RPMI7951 (cell line): Measurements from ENCODE around the gene SDE2. TPM values are rescaled to one million over a fixed set of nuclear protein-coding genes. Genes with fewer than 3 reads are reported as not detected.
"Not testable (repeated sequence)": the region's sequence is repeated elsewhere in the genome, so short reads cannot be mapped to it uniquely, and the experiment has no call there.

Experiments used
- DNase-seq: peaks from one replicate; pipeline ENCODE4 v3.0.0-alpha.2; 2012; ENCODE audit warnings: low read depth
- total RNA-seq: library from RNA; depleted of rRNA; stranded (reverse); fragments of >200 nt; shearing (Covaris generic); gene quantifications from 2 replicates; pipeline ENCODE4 v1.2.3, GENCODE V29; 2014

SDE2 gene
- total RNA-seq, 1 experiment from 2014 or later: 10.5 TPM

DNA sequence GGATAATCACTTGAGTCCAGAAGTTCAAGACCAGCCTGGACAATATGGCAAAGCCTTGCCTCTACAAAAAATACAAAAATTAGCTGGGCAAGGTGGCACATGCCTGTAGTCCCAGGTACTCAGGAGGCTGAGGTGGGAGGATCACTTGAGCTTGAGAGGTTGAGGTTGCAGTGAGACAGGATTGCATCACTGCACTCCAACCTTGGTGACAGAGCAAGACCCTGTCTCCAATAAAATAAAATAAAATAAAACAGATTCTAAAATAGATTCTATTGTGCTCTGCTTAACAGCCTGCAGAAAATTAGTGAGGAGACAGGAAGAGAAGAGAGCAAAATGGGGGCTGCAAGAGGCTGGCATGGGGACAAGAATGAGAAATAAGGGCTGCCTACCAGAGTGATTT lies 7.5 kb upstream of the SDE2 start:
- no peak for DNase-seq

DNA sequence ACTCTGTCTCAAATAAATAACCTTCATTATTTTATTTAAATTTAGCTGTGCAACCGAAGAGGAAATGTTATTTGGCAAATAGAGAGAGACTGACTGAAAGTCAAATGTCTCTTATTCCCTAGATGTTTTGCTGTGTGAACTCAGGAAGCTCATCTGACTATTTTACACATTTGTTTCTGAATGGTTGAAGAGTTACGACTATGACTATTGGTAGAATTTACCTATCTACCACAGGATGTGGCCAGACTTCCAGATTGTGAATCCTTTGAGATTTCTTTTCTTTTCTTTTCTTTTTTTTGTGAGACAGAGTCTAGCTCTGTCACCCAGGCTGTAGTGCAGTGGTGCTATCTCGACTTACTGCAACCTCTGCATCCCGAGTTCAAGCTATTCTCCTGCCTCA lies 5.3 kb upstream of the SDE2 start:
- DNase-seq: no peak

DNA sequence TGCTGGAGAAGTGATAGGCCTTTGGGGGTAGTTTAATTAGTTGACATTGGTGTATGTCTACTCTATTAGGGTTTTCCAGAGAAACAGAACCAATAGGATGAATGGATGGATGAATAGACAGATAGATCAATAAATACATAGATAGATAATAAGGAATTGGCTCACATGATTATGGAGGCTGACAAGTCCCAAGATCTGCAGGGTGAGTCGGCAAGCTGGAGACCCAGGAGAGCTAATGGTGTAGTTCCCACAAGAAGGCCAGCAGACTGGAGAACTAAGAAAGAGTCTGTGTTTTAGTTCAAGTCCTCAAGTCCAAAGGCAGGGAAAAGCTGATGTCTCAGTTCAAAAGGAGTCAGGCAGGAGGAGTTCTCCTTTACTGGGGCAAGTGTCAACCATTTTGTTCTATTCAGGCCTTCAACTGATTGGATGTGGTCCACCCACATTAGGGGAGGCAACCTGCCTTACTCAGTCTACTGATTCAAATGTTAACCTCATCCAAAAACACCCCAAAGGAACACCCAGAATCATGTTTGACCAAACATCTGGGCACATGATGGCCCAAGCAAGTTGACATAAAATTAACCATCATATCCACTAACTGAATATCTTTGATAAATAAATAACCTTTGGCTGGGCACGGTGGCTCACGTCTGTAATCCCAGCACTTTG lies 4.5 kb upstream of the SDE2 start:
- DNase-seq: no peak

DNA sequence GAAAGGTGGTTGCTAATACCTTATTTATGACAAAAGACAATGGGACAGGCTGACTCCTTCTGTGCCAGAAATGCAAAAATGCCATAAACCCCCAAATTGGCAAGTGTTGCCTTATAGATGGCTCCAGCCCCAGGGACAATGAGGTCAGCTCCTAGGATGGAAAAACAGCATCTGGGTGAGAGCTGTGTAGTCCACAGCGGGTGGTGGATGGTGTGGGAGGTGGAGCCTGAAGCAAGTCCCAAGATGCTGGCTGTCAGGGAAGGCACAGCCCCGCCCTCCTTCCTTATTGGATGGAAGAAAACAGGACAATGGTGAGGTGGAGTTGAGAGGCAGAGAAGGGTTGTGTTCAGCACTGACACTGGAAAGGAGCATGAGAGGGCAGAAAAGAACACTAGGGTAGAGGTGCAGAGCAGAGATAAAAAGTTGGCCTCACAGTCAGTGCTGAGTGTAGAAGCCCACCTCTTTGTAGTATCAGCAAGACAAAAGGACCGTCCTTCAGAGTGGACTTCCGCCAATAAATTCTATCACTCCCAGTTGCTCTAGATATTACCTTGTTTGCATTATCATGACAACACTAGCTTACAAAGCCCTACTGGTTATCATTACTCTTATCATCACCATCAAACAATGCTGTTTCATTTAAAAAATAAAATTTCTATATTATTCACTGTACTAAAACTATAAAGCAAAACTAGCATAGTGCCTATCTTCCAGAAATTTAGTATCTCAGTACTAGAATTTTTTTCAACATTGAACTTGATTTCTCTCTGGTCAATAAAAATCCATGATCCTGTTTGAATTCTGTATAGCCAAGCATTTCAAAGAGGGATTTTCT lies 3.7 kb upstream of the SDE2 start:
- peak; percentile 85 for DNase-seq

DNA sequence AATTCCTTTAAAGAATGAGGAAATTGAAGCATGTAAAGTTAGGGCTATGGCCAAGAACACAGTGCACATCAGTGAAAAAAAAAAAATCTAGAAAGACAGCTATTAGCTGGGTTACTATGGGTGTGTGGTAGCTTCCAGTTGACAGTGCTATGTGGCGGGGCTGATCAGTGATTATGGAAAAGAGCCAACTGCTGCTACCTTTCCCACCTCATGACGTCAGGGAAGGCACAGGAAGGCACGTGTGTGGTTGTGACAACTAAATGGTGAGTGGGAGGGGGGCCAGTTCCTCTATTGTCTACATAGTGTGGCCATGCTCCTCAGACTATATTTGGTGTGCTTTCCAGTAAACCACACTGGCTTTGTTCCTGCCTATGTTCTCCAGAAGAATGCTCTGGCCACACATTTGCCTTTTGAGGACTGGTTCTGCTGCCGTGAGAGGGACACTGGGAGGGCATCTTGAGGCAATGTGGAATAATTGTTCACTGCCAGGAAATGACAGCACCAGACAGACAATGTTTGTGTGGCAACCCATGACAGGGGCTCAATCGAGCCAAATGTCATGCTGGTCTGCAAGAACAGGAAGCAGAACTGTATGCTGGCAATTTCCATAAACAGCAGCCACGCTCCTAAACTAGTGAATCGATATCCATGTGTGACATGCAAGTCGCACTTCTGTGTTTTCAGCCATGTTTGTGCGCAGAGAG lies 3.0 kb upstream of the SDE2 start:
- DNase-seq: peak; percentile 70

DNA sequence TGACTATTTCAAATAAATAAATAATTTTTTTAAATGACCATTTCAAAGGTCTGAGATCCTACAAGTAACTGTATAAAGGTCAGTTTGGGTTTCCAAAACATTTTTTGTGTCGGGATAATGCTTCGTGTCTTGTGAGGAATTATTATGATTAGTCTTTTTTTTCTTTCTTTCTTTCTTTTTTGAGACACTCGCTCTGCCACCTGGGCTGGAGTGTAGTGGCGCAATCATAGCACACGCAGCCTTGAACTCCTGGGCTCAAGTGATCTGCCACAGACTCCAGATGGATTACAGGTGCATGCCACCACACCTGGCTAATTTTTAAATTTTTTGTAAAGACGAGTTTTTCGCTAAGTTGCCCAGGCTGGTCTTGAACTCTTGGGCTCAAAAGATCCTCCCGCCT lies 1.9 kb upstream of the SDE2 start:
- no peak for DNase-seq

DNA sequence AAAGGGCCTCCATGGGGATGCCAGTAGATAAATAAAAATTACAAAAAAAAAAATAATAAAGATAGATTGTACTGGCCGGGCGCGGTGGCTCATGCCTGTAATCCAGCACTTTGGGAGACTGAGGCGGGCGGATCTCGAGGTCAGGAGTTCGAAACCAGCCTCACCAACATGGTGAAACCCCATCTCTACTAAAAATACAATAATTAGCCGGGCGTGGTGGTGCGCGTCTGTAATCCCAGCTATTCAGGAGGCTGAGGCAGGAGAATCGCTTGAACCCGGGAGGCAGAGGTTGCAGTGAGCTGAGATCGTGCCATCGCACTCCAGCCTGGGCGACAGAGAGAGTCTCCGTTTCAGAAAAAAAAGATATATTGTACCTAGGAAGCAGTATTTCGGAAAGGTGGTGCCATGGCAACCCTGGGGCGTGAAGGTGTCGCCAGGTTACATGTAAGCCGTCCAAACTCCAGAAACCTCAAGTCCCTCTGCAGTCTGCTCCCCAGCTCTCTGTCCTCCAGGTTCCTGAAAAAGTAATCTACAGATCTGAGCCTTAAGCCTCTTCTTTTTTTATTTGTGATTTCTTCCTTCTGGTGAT lies 1.4 kb upstream of the SDE2 start:
- DNase-seq: not testable (repeated sequence)

DNA sequence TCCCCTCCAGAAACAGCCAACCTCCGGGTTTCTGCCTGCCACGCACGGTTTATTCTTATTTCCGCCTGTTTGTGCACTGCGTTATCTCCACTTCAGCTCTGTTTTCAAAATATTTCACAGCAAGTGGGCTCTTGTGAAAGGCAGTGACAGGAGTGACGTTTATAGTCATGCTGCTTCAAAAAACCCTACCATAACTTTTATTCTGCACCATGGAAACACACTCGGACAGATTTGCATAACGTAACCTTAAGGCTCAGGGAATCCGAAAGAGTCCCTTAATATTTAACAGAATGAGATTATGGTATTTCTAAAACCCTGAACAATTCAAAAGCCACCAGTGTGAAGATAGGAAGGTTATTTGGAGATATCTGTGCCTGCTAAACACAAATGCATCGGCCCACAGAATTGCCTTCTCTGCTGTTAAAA lies 782 bp upstream of the SDE2 start:
- DNase-seq: no peak

DNA sequence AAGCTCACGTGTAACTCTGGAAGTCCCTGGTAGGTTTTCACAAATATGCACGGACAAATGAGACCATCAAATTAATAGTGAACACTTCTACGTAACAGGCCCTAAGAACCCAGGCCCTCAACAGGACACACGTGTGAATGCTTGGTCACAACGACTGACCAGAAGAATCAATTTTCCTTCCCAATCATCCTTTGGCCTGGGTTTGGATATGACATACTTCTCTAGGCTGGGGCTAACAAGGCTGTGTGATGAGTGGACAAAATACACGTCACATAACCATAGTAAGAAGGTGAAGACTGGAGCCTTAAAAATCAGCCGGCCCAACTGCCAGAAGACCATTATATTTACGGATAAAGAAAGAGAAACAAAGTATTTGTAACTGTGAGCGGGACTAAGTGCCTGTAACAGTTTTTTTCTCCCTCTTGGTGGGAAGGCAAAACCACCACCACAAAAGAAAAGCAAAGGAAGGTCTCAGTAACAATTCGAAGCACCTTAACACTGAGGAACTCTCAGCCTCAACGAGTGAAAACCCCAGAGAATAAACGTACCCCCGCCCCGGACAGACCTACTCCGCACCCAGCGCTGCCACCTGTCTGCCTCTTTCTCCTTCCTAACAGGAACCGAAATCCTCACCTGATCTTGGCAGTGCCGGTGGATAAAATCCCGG lies 450 bp downstream of the SDE2 start:
- DNase-seq: peak; percentile 28

DNA sequence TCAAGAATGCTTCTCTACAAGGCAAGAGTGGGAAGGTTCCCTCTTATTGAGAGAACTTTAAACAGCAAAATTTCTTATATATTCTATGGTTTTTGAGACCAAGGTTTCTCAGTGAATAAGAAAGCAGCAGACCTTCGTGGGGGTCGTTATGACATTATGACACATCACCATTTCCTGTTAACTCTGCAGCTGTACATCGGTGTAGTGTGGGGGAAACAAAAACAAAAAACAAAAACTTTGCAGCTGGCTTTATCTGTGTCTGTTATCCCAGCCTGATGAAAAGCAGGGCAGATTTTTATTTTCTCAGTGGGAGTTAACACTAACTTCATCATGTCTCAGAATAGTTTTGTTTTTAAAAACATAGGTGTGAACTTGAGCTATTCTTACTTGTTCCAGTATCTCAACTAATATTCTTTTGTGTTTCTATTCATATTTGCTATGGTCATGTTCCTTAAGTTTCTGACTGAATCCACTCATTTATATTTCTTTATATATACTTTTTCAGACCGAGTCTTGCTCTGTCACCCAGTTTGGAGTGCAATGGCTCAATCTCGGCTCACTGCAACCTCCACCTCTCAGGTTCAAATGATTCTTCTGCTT lies 2.1 kb downstream of the SDE2 start:
- DNase-seq: peak; percentile 10

DNA sequence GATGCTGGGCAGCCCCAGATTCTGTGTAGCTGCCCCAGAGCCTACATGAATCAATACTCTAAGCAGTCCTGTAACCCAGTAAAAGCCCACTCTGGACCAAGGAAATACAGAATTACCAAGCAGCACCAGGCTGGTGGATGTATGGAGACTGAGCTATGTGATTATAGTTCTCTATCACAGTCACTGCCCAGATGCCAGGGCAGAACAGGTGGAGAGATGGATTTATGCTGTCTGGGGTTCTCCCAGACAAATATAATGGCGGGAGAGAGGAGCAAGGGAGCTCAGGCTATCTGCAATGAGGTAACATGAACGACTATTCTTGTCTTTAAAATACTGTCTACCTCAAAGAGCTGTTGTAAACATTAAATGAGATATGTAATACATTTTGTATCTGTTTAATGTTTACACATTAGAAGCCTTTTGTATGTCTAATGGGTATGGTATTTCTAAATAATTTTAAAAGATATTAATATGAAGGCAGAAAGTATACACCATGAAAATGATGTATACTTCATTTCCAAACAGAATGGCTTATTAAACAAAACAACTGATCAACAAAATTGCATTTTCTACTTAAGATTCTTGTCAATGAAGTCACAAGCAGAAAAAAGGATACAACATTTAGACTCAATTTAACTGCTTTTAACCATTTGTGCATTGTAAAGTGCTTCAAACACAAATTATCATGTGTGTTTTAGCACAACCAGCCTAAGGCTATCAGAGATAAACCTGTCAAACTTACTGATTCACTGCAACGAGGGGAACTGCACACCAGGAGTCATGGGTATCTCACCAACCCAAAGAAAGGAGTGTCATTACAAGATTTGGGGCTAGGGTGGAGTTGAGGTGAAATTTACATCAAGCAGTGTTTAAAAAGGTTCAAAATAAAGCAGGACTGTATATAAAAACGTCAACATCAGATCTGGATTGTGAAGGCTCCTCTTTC lies 3.0 kb downstream of the SDE2 start:
- DNase-seq: no peak

DNA sequence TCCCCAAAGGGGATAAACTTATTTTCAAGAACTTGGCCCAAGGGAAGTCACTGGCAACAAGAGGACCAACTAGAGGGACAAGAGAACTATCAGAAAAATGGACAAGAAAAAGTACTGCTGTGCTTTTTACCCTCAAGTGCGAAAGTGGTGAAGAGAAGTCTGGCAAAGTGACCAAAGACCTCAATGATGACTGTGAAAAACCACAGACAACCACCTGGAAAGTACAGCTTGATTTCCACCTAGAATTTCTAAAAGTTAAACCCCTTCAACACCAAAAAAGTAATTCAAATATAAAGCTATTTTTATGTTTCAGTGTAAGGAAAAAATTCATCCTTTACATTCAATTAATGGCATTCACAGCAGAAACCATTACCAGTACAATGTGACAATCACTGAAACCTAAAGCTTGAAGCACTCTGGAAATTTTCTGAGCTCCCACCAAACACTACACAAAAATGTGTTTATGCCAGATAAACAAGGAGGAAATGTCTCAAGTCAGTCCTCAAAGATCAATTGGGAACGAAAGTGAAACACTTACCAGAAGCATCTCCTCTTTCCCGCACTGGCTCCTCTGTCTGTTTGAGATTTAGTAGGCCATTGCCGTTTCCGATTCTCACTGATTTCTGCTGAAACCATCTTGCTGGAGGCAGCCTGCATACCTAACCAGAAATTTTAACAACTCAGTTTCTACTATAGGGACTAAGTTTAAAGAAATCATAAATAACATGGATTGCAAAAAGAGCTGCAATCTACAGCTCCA lies 8.3 kb downstream of the SDE2 start:
- DNase-seq: no peak

DNA sequence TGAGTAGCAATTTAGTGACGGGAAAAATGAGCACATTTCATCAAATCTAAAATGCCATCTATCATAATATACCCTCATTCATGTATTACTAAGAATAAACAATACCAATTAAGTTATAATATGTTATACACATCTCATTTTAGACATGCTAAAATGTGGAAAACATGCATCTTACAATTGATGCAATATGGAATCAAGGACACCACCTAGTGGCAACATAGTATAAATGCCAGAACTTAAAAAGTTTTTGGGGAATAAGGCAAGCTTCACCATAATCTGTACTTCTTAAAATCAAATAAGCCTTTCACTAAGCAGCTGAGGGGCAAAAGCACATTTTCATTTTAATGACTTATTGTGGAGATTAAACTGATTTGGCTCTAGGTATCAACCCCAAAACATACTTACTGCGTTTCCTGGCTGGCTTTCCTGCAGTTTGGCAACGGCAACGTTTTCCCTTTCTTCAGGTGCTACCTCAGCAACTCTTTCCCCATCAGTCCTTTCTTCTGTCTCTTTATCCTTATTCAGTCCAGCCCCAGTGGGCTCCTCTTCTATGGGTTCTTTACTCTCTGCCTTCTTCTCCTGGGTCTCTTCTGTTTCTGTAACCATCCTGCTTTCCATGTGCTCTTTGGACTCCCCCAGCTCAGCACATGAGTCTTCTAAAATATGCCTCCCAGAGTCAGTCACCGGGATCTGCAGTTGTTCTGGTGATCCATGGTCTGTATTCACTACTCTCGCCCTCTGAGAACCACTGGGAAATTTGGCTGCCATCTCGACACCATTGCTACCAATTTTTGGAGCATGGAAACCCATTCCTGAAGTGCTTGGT lies 11.4 kb downstream of the SDE2 start:
- DNase-seq: peak; percentile 35

DNA sequence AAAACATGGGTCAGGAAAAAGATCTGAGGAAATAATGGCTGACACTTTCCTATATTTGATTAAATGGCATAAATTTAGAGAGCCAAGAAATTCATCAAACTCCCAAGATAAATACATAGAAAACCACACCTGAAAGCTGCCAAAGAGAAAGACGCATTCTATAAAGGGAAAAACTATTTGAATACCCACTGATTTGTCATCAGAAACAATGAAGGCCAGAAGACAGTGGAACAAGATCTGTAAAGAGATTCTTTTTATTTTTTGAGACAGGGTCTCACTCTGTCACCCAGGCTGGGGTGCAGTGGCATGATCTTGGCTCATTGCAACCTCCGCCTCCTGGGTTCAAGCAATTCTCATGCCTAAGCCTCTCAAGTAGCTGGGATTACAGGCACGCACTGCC lies 17.4 kb downstream of the SDE2 start:
- DNase-seq: no peak

DNA sequence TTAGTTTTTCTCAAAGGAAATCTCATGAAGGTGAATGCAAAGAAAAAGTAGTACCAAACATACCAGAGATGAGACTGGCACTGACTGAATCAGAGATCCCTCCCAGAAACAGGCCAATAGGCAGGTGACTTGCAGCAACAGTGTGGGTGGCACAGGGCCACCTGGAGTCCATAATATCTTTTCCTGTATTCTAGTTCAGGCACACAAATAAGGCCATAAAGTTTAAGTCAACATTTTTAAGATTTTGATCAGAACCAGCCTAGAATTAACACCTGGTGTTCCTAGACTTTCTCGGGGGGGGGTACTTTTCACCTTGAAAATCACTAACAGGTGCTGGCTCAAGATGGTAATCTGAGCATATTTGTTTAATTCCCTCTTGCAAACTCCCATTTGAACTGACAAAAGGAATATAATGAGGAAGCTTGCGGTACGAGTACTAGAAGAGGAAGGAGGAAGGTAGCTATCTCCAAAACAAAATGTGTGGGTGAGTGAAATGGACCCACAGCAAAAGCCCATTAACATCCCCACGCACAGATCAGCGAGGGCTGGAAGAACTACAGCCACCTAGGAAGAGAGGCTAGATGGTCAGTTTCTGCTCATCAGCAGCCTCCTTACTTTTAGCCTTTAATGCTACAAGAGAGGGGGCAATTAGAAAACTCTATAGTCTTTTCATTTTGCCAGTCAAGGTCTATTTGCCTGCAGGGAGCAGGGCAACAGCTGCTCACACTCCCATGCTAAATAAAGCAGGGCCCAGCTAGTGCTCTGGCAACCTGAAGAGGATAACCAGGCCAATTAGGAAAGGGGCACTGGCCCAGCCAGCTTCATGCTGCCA lies 18.9 kb downstream of the SDE2 start:
- no peak for DNase-seq

DNA sequence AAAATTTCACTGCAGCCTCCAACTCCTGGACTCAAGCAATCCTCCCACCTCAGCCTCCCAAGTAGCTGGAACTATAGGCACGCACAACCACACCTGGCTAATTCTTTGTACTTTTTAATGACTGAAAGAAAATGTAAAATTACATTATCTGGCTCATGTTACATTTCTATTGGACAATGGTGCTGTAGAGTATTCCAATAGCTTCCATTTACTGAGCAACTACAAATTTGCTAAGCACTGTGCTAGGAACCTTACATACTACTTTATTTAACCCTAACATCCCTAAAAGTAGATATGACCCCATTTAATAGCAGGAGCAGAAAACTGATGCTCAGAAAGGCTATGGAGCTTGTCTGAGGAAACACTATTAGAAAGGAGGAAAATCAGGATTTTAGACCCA lies 19.7 kb downstream of the SDE2 start:
- no peak for DNase-seq

DNA sequence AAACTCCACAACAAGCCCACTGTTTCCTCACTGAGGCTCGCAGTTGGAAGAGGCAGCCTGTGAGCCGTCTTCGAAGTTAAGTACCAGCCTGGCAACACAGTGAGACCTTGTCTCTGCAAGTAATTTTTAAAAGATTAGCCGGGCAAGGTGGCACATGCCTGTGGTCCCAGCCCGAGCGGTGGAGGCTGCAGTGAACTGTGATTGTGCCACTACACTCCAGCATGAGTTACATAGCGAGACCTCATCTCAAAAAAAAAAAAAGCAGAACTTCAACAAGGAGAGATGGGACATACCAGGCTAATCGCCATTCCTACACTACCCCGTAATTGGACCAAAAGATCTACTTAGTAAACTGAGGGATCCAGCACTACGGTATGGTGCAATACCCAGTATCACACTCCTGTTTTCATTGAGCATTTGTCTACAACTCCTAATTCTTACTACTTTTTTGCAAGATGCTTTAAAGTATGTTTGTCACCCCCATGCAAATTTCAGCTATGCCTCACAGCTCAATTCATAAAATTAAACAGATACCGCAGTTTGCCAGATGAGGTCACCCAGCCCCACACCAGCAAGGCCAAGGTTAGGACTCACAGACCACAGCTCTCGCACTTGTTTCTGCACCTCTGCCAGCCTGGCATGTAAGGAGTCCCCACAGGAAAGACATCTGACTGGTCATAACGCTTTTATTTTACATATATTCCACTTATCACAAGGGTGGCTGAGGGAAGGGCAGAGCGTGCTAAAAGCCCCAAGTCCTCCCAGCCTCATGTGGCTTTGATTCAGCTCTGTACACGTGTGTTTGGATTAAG lies 21.0 kb downstream of the SDE2 start:
- DNase-seq: no peak
